ENCODE measurements around the gene TTPAL.

Gene TTPAL, protein sequence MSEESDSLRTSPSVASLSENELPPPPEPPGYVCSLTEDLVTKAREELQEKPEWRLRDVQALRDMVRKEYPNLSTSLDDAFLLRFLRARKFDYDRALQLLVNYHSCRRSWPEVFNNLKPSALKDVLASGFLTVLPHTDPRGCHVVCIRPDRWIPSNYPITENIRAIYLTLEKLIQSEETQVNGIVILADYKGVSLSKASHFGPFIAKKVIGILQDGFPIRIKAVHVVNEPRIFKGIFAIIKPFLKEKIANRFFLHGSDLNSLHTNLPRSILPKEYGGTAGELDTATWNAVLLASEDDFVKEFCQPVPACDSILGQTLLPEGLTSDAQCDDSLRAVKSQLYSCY

DNA sequence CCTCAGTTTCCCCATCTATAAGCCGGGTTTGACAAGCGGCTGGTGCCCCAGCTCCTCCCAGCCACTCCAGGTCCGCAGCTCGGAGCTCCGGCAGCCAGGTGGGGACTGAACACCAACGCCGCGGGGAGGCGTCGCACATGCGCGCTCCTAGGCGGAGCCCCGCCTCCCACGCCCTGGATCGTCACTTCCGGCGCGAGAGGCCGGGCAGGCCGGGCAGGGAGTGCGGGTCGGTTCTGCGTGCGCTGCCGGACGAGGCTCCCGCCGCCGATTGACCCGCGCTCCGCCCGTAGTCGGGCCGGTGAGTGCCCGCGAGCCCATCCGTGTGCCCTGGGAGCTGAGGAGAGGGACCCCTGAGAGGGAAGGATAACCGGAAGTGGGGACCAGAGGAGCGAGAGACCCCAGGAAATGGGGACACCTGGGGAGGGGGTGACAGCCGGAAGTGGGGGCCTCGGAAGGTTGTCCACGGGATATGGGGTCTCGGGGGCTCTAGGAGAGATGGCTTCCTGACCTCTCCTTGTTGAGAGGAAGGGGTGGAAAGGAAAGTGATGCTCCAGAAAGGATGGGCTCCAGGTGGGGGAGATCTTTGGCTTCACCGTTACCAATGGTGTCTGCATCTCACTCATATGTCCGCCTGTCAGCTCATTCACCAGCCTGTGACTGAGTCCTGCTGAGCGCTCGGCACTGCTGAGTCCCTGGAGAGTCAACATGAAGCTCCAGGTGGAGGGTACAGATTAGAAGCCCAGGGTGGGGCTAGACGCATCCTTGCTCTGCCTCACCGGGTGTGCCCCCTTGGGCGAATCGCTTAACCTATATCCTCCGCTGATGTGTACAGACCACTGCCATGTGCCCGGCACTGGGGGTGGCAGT, at the start of gene TTPAL:
Gene TTPAL (plus strand): TSS at position 181 of the 867 bp plus-strand sequence. CDS start 4,126 bp downstream, outside the sequence.
- DNase-seq: peak; percentile 88

DNA sequence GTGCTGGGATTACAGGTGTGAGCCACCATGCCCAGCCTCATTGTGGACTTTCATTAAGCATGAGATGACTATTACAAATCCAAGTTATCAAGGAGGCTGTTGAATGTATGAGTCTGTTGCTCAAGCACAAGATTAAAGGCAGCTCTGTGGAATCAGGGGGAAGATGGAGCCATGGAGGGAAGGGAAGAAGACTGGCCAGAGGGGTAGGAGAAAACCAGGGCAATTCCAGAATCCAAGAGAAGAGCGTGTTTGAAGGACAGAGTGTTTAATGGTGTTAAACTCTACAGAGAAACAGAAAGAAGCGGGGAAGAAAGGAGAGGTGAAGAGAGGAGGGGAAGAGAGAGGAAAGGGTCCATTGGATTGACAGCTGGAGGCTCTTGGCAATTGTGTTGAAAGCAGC, 49.8 kb upstream of the TTPAL start:
- no peak for DNase-seq

DNA sequence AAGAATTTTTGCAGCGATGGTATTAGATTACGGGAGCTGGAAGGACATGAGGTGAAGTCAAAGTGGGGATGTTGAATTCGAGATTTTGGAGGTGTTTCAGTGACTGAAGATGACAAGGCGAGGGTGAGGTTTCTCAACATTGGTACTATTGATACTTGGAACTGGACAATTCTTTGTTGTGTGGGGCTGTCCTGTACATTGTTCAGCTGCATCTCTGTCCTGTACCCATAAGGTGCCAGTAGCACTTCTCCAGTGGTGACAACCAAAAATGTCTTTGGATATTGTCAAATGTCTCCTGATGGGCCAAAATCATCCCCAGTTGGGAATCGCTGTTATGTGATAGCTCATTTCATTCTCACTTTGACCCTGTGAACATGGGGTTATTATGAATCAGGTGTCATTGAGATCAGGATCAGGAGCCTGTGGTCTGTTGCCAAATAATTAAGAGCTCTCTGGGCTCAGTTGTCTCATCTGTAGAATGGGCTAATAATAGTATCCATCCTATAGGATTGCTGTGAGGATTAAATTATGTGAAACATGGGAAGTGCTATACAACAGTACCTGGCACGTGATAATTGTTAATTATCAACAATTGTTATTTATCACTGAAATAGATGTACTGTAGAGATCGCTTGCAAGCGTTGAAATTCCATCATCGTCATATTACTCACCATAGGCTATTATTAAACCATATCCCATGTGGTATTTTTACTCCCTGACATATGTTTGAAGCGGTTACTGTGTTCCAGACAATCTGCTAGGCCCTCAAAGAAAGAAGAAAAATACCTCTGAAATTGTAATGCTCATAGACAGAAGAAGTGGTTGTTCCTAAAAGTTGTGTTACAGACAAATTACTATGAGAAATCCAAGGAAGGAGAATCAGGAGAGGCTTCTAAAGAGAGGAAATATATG, 48.5 kb upstream of the TTPAL start:
- no peak for DNase-seq

DNA sequence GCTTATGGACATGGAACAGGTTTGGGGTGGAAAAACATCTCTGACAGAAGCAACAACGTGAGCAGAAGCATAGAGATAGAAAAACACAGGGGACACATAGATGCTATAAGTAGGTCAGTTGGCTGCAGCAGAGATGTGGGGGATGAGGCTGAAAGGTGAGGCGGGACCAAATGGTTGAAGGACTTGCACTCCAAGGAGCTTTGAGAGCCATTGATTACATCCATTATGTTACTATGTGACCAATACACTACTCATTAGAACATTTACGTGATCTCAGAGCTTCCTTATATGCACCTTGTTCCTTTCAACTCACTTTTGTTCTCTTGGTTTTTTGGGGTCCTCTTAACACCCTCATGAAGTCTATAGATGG, 47.9 kb upstream of the TTPAL start:
- no peak for DNase-seq

DNA sequence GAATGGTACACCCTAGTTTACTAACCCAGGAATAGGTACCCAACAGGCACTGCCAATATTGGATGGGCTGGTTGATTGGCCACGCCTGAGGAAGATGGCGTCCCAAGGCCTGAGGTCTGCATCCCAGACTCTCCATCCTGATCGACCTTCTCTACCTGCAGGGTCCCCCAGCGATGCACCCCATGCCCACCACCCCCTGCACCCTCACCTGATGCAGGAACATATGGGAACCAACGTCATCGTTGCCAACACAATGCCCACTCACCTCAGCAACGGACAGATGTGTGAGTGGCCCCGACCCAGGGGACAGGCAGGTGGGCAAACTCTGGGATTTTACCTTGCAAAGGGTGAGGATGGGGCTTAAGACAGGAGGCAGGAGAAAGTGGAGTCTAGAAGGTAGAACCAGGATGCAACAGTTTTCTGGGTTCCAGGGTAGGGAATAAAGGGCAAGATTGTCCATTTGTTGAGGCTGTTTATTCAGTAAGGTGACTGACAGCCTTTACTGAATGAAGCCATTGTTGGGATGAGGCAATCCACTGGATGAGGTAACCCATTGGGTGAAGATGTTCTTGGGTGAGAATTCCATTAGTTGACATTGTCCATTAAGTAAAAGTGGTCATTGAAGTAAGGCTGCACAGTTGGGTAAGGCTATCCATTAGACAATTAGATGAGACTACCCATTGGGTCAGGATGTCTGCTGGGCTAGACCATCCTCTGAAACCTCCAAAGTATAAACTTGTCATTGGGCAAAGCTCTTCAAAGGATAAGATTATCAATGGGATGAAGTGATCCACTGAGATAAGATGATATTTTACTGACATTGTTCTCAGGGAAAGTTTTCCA, 47.3 kb upstream of the TTPAL start:
- DNase-seq: no peak

DNA sequence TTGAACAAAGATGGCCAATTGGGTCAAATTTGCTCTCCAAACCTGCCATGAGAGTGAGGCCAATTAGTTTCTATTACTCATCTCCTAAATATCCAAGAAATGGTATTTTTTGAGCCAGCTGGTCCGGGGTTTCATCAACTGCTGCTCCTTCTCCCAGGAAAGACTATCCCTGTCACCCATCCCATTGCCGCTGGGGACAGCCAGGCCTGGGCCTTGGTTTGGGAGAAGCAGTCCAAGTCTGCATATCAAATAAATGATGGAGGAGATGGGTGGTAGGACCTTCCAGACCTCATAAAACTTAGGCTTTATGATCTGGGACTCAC, 46.7 kb upstream of the TTPAL start:
- DNase-seq: no peak

DNA sequence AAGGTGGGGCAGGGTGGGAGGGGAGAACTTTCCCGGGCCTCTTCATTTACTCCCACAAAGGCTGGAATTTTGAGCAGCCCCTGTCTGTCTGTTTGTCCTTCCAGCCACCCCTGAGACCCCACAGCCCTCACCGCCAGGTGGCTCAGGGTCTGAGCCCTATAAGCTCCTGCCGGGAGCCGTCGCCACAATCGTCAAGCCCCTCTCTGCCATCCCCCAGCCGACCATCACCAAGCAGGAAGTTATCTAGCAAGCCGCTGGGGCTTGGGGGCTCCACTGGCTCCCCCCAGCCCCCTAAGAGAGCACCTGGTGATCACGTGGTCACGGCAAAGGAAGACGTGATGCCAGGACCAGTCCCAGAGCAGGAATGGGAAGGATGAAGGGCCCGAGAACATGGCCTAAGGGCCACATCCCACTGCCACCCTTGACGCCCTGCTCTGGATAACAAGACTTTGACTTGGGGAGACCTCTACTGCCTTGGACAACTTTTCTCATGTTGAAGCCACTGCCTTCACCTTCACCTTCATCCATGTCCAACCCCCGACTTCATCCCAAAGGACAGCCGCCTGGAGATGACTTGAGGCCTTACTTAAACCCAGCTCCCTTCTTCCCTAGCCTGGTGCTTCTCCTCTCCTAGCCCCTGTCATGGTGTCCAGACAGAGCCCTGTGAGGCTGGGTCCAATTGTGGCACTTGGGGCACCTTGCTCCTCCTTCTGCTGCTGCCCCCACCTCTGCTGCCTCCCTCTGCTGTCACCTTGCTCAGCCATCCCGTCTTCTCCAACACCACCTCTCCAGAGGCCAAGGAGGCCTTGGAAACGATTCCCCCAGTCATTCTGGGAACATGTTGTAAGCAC, 46.0 kb upstream of the TTPAL start:
- DNase-seq: no peak

DNA sequence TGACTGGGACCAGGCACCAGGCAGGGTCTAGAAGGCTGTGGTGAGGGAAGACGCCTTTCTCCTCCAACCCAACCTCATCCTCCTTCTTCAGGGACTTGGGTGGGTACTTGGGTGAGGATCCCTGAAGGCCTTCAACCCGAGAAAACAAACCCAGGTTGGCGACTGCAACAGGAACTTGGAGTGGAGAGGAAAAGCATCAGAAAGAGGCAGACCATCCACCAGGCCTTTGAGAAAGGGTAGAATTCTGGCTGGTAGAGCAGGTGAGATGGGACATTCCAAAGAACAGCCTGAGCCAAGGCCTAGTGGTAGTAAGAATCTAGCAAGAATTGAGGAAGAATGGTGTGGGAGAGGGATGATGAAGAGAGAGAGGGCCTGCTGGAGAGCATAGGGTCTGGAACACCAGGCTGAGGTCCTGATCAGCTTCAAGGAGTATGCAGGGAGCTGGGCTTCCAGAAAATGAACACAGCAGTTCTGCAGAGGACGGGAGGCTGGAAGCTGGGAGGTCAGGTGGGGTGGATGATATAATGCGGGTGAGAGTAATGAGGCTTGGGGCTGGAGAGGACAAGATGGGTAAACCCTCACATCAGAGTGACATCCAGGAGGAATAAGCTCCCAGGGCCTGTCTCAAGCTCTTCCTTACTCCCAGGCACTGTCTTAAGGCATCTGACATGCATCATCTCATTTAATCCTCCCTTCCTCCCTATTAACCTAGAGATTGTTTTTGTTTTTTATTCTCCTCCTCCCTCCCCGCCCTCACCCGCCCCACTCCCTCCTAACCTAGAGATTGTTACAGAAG, 45.2 kb upstream of the TTPAL start:
- no peak for DNase-seq

DNA sequence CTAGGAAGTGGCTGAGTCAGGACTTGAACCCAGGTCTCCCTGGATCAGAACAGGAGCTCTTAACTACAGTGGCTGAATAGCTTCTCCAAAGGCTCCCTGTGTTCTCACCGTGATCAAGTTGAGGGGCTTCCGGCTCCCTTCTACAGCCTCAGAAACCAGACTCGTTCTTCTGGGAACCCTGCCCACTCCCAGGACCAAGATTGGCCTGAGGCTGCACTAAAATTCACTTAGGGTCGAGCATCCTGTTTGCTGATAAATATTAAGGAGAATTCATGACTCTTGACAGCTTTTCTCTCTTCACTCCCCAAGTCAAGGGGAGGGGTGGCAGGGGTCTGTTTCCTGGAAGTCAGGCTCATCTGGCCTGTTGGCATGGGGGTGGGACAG, 44.6 kb upstream of the TTPAL start:
- no peak for DNase-seq

DNA sequence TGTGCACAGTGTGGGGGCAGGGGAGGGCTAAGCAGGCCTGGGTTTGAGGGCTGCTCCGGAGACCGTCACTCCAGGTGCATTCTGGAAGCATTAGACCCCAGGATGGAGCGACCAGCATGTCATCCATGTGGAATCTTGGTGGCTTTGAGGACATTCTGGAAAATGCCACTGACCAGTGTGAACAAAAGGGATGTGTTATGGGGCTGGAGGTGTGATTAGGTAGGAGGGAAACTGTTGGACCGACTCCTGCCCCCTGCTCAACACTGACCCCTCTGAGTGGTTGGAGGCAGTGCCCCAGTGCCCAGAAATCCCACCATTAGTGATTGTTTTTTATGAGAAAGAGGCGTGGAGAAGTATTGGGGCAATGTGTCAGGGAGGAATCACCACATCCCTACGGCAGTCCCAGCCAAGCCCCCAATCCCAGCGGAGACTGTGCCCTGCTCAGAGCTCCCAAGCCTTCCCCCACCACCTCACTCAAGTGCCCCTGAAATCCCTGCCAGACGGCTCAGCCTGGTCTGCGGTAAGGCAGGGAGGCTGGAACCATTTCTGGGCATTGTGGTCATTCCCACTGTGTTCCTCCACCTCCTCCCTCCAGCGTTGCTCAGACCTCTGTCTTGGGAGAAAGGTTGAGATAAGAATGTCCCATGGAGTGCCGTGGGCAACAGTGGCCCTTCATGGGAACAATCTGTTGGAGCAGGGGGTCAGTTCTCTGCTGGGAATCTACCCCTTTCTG, 44.0 kb upstream of the TTPAL start:
- no peak for DNase-seq

DNA sequence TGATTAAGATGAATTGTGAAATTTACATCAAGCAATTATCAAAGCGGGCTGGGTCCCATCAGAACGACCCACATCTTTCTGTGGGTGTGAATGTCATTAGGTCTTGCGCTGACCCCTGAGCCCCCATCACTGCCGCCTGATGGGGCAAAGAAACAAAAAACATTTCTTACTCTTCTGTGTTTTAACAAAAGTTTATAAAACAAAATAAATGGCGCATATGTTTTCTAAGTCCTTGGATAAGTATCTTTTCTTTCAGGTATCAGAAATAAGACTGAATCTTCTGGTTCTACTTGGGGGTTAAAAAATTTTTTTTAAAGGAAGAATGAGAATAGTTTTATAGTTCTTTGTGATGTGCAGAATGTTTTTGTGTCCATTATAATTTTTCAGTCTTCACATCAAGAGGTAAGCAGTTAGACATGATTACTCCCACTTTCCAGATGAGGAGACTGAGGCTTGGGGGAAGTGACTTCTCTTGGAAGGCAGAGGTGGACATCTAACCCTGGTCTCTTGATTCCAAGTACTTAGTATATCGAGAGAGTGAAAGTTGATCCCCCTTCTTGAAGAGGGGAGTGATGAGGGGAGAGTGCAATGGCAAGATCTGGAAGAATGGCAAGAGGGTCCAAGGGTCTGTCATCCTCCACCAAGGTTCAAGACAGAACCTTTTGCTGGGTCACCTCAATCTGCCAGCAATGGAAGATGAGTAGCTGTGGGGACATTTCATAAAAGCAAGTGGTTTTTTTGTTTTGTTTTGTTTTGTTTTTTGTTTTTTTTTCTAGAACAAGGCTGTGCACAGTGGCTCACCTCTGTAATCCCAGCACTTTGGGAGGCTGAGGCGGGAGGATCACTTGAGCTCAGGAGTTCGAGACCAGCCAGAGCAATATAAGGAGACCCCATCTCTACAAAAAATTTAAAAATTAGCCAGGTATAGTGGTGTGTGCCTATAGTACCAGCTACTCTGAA, 42.8 kb upstream of the TTPAL start:
- no peak for DNase-seq

DNA sequence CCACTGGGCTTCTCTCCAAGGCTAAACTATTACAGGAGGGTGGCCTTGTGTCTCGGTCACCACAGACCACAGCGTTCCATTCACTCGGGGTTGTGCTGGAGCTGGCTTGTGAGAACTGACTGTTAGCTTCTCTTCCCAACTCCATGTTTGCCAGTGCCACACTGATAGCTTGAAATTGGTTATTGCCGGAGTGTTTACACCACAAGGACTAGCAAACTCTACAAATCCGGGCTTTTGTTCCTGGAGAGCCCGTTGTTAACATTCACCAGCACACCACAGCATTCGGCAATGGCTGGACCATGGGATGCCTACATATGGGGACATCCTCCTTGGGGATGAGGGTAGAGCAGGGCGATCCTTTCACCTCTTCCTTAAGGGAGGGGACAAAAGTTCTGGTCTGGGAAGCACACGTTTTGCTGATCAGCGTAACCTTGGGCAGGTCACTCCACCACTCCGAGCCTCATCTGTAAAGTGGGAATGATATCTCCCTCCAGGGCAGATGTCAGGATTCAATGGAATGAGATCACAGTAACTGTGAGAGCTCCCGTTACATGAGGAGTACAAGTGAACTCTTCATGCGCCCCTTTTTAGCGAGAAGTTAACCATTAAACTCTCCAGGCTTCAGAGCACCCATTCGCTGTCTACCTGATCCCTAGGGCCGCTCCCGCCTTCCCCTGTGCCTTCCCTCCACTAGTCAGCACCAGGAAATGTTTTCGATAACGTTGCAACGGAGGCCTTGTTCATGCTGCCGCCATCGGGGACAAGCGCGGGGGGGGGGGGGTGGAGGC, 41.7 kb upstream of the TTPAL start:
- DNase-seq: no peak

DNA sequence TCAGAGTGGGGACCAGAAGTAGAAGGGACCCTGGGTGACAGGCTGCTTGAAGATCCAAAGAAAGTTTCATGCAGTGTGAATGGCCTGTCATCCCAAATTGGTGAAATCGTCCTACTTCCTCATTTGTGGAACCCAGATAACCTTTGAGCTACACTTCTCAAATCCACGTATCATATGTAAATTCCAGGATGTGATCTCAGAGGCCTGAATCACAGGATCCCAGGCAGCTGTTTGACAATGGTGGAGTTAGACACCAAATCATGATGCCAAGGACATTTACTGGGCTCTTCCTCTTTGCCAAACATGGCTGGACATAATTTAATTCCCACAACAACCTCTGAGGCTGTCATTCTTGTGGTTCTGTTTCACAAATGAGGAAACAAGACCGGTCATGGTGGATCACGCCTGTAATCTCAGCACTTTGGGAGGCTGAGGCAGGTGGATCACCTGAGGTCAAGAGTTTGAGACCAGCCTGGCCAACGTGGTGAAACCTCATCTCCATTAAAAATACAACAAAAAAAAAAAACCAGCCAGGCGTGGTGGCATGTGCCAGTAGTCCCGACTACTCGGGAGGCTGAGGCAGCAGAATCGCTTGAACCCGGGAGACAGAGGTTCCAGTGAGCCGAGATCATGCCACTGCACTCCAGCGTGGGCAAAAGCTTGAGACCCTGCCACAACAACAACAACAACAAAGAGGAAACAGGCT, 39.9 kb upstream of the TTPAL start:
- DNase-seq: no peak

DNA sequence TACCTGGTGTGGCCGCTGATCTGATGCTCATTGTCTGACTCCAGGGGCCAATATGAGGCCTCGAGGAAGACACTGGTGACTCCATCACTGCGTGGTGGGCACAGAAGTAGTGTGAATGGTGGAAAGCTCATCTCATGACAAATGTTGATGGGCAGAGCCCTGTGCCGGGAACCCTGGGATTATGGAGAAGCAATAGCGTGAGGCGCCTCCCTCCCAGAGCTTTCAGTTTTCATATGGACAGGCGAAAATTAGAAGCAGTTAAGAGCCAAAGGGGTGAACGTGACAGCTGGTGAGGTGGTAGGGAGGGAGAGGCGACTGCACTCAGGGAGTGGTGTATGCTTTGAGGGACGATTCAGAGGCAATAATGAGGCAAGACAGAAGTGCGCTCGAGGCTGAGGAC, 39.3 kb upstream of the TTPAL start:
- DNase-seq: no peak

DNA sequence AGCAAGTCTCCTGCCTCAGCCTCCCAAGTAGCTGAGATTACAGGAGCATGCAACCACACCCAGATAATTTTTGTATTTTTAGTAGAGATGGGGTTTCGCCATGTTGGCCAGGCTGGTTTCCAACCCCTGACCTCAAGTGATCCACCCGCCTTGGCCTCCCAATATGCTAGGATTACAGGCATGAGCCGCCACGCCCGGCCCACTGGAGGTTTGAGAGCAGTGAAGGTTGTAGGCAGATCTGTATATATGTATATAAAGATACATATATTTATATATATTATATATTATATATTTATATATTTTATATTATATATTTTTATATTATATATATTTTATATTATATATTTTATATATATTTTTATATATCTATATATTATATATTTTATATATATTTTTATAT, 38.2 kb upstream of the TTPAL start:
- DNase-seq: no peak

DNA sequence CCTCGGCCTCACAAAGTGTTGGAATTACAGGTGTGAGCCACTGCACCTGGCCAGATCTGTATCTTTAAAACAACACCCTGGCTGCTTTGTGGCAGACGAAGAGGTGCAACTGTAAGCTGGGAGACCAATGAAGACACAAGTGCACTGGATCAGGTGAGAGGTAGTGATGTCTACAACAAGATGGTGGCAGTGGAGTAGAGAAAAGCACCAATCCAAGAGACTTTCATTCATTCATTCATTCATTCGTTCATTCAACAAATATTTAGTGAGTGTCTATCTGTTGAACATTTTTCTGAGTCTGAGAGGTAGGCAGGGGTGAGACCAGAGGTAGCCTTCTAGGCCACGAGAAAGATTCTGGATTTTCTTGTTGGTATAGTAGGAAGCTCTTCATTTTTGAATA, 36.9 kb upstream of the TTPAL start:
- no peak for DNase-seq

DNA sequence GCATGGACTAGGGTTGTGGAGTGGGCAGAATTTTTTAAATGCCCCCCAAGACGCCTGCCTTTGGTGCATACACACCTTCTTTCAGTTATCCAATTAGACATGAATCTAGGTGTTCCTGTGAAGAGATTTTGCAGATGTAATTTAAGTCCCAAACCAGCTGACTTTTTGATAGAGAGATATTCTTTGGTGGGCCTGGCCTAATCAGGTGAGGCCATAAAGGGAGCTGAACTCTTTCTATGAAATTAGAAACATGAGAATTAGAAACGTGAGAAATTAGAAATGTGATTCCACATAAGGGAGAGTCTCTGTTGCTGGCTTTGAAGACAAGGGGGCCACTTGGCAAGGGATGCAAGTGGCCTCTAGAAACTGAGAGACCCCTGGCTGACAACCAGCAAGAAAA, 36.4 kb upstream of the TTPAL start:
- DNase-seq: no peak

Measured in NCI-H1105 (cell line).